ENCODE results near the gene MRPS12.

MRPS12 gene

GRCh38 chr19:38978326-38978689 lies 47.6 kb downstream of the MRPS12 start:
- Histone ChIP-seq H3K27me3 (ENCODE audit: low read length) (no peaks in the 10 kb centered on the region), H3F3A (ENCODE audit: insufficient read depth) (no peaks in the 10 kb centered on the region), H3K9ac (ENCODE audit: low read length) (no peak overlapping the region), H3K79me2 (ENCODE audit: insufficient read depth, low read length) (no peaks in the 10 kb centered on the region), H3K4me2 (ENCODE audit: low read depth, low read length, poor library complexity, severe bottlenecking) (no peak overlapping the region), H3K4me3 (ENCODE audit: insufficient read depth, low read length, poor library complexity, severe bottlenecking) (no peak overlapping the region), H3K9me3 (ENCODE audit: insufficient read depth, low read length) (peaks cover 16% of the 10 kb centered on the region; the same call in 1 of the 2 replicates), H3K9me2 (replicated peaks; ENCODE audit: insufficient read depth, low read length) (no peaks in the 10 kb centered on the region), H2AFZ (ENCODE audit: low read depth, low read length, severe bottlenecking) (no peak overlapping the region), H4K20me1 (ENCODE audit: low read depth, low read length) (no peaks in the 10 kb centered on the region), H3K36me3 (ENCODE audit: low read length) (no peaks in the 10 kb centered on the region), H3K27ac (ENCODE audit: low read depth, low read length) (no peak overlapping the region)
- TF ChIP-seq EZH2phosphoT487 (conservative IDR thresholded peaks at IDR 0.05; ENCODE audit: low read length) (no peak), CTCF (IDR thresholded peaks at IDR 0.05; ENCODE audit: insufficient read depth, low read length, poor library complexity, severe bottlenecking) (no peak)

- Histone ChIP-seq H3K9me3 (ENCODE audit: insufficient read depth, low read length) (peaks cover 16% of the 10 kb centered on the region; the same call in 1 of the 2 replicates), H4K20me1 (ENCODE audit: low read depth, low read length) (no peaks in the 10 kb centered on the region), H3F3A (ENCODE audit: insufficient read depth) (no peaks in the 10 kb centered on the region), H3K27ac (ENCODE audit: low read depth, low read length) (no peak overlapping the region), H3K9me2 (replicated peaks; ENCODE audit: insufficient read depth, low read length) (no peaks in the 10 kb centered on the region), H3K79me2 (ENCODE audit: insufficient read depth, low read length) (no peaks in the 10 kb centered on the region), H2AFZ (ENCODE audit: low read depth, low read length, severe bottlenecking) (no peak overlapping the region), H3K36me3 (ENCODE audit: low read length) (no peaks in the 10 kb centered on the region), H3K27me3 (ENCODE audit: low read length) (no peaks in the 10 kb centered on the region), H3K4me3 (ENCODE audit: insufficient read depth, low read length, poor library complexity, severe bottlenecking) (no peak overlapping the region), H3K4me2 (ENCODE audit: low read depth, low read length, poor library complexity, severe bottlenecking) (no peak overlapping the region), H3K9ac (ENCODE audit: low read length) (no peak overlapping the region)
- TF ChIP-seq CTCF (IDR thresholded peaks at IDR 0.05; ENCODE audit: insufficient read depth, low read length, poor library complexity, severe bottlenecking): no peak
- TF ChIP-seq EZH2phosphoT487 (conservative IDR thresholded peaks at IDR 0.05; ENCODE audit: low read length): no peak
These were observed 49.1 kb downstream of the MRPS12 start for GRCh38 chr19:38979812-38980211.

GRCh38 chr19:38980583-38981374 lies 50.0 kb downstream of the MRPS12 start:
- Histone ChIP-seq H3K36me3 (ENCODE audit: low read length) (no peaks in the 10 kb centered on the region), H2AFZ (ENCODE audit: low read depth, low read length, severe bottlenecking) (no peak overlapping the region), H3K9me2 (replicated peaks; ENCODE audit: insufficient read depth, low read length) (no peaks in the 10 kb centered on the region), H3K27ac (ENCODE audit: low read depth, low read length) (no peak overlapping the region), H3F3A (ENCODE audit: insufficient read depth) (no peaks in the 10 kb centered on the region), H3K9me3 (ENCODE audit: insufficient read depth, low read length) (peaks cover 16% of the 10 kb centered on the region; the same call in 1 of the 2 replicates), H3K9ac (ENCODE audit: low read length) (no peak overlapping the region), H3K27me3 (ENCODE audit: low read length) (no peaks in the 10 kb centered on the region), H4K20me1 (ENCODE audit: low read depth, low read length) (no peaks in the 10 kb centered on the region), H3K4me3 (ENCODE audit: insufficient read depth, low read length, poor library complexity, severe bottlenecking) (no peak overlapping the region), H3K4me2 (ENCODE audit: low read depth, low read length, poor library complexity, severe bottlenecking) (no peak overlapping the region), H3K79me2 (ENCODE audit: insufficient read depth, low read length) (no peaks in the 10 kb centered on the region)
- TF ChIP-seq CTCF (IDR thresholded peaks at IDR 0.05; ENCODE audit: insufficient read depth, low read length, poor library complexity, severe bottlenecking) (no peak), EZH2phosphoT487 (conservative IDR thresholded peaks at IDR 0.05; ENCODE audit: low read length) (no peak)
